ENCODE measurements around the gene SOCS2.

DNA sequence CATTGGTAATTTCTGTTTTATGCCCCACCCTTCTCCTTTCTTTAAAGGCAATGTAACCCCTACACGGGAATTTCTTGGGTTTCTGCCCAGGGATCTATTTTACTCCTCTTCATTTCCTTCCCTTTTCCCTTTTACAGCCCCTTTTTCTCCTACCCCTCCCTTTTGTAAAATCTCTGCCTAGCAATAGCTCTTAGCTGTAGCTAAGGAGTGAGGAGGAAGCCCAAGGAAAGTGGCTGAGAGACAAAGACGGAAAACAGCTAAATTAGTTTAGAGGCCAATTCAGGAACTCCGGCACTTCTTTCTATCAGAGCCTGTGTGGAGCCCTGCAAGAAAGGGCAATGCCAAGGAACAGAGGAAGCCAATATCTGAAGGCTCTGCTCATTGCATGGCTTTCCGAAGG, 40.3 kb downstream of the SOCS2 start:
- TF ChIP-seq EZH2 (IDR thresholded peaks at IDR 0.05; ENCODE audit: low read length), result no peak
- TF ChIP-seq, protein P1, sequence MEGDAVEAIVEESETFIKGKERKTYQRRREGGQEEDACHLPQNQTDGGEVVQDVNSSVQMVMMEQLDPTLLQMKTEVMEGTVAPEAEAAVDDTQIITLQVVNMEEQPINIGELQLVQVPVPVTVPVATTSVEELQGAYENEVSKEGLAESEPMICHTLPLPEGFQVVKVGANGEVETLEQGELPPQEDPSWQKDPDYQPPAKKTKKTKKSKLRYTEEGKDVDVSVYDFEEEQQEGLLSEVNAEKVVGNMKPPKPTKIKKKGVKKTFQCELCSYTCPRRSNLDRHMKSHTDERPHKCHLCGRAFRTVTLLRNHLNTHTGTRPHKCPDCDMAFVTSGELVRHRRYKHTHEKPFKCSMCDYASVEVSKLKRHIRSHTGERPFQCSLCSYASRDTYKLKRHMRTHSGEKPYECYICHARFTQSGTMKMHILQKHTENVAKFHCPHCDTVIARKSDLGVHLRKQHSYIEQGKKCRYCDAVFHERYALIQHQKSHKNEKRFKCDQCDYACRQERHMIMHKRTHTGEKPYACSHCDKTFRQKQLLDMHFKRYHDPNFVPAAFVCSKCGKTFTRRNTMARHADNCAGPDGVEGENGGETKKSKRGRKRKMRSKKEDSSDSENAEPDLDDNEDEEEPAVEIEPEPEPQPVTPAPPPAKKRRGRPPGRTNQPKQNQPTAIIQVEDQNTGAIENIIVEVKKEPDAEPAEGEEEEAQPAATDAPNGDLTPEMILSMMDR (optimal IDR thresholded peaks at IDR 0.05 in 1 of 3, IDR thresholded peaks at IDR 0.05 in 1 of 3, conservative IDR thresholded peaks at IDR 0.05 in 1 of 3; ENCODE audit: extremely low read depth in 1 of 3, insufficient read depth in 2 of 3, low read length in 3 of 3), result no peak

All from keratinocyte (primary cell).